Natural killer cell (primary cell): ENCODE results near the gene SLC25A53. TPM values are rescaled to one million over a fixed set of nuclear protein-coding genes. Genes with fewer than 3 reads are reported as not detected.
"Not testable (repeated sequence)": the region's sequence is repeated elsewhere in the genome, so short reads cannot be mapped to it uniquely, and the experiment has no call there.

Experiments
- ATAC-seq, 3 donors: fragments of 150-1000 bp in 2 of 3; fragments of 200-7000 bp in 1 of 3; cut with Tn5 transposase; 1 replicate in 1 of 3; 2 replicates in 2 of 3; pipeline ENCODE4 v1.10.0; 2021; ENCODE audit warnings: mild to moderate bottlenecking in 2 of 3, moderate library complexity in 2 of 3
- DNase-seq, 2 donors: peaks; one replicate each; pipeline versions ENCODE4 v3.0.0 to v3.0.0-alpha.2; 2013 to 2021; ENCODE audit warnings: mixed read lengths in 1 of 2
- H3K27ac ChIP-seq: one replicate; pipeline ENCODE4 v1.5.1; 2013; ENCODE audit warnings: mild to moderate bottlenecking, low read length
- H3K27me3 ChIP-seq: one replicate; pipeline ENCODE4 v1.6.1; 2013; ENCODE audit warnings: low read length; ENCODE audit not compliant: control insufficient read depth, insufficient read depth
- H3K36me3 ChIP-seq: one replicate; pipeline ENCODE4 v1.6.1; 2013; ENCODE audit warnings: low read length; ENCODE audit not compliant: control insufficient read depth, insufficient read depth
- H3K4me1 ChIP-seq: one replicate; pipeline ENCODE4 v1.6.1; 2013; ENCODE audit warnings: low read length; ENCODE audit not compliant: control insufficient read depth, insufficient read depth
- H3K4me3 ChIP-seq: one replicate; pipeline ENCODE4 v1.5.1; 2013; ENCODE audit warnings: low read length
- H3K9me3 ChIP-seq: one replicate; pipeline ENCODE4 v1.6.1; 2013; ENCODE audit warnings: low read length; ENCODE audit not compliant: control insufficient read depth, insufficient read depth
- H3K27ac Mint-ChIP-seq, 2 donors: one replicate each; pipeline ENCODE4 v1.8.0; 2022; ENCODE audit warnings: mild to moderate bottlenecking in 2 of 2, mixed read lengths in 2 of 2, moderate library complexity in 1 of 2
- H3K27me3 Mint-ChIP-seq, 2 donors: one replicate each; pipeline ENCODE4 v1.8.0; 2022; ENCODE audit warnings: low read depth in 2 of 2, mixed read lengths in 2 of 2
- H3K36me3 Mint-ChIP-seq: one replicate; pipeline ENCODE4 v1.8.0; 2022; ENCODE audit warnings: mixed read lengths
- H3K4me1 Mint-ChIP-seq, 2 donors: one replicate each; pipeline ENCODE4 v1.8.0; 2022; ENCODE audit warnings: mixed read lengths in 2 of 2
- H3K4me3 Mint-ChIP-seq: one replicate; pipeline ENCODE4 v1.8.0; 2022; ENCODE audit warnings: mild to moderate bottlenecking, moderate library complexity, mixed read lengths
- H3K9me3 Mint-ChIP-seq, 2 donors: one replicate each; pipeline ENCODE4 v1.8.0; 2022; ENCODE audit warnings: mixed read lengths in 2 of 2
- CTCF ChIP-seq: fragments of 200-600 bp; IDR thresholded peaks from one replicate; pipeline ENCODE4 v1.8.0; 2022; ENCODE audit warnings: antibody characterized with exemption
- WGBS: methylation state at CpG from one replicate; pipeline ENCODE4 v1.1.7; 2013; ENCODE audit warnings: missing lambda C conversion rate; ENCODE audit not compliant: insufficient coverage; 5-methylcytosine and 5-hydroxymethylcytosine counted together
- intact Hi-C: fragments of 100-400 bp; cut with micrococcal nuclease; formaldehyde crosslinking; loops from one replicate; pipeline ENCODE4 v1.14.2; 2022
- total RNA-seq, 4 donors: library from RNA; stranded (reverse); fragments of 120-200 nt in 1 of 4; gene quantifications; one replicate each; pipeline versions ENCODE4 v1.2.3 to v1.2.4, GENCODE V29; 2013 to 2022

Gene SLC25A53
- total RNA-seq, 3 donors from 2014 or later (not counting 1 experiment from before 2014, with no cell fraction given): 10.1 to 20.6 (median 12.8) TPM

GRCh38 chrX:104112326-104112951, 44.4 kb downstream of the SLC25A53 start, which contains the start of gene ZCCHC18:
Gene ZCCHC18 (plus strand): TSS chrX:104112523. CDS start chrX:104114112, 1,589 bp downstream.
- whole genome bisulfite sequencing: under 1% methylated on average over 67 of the region's 67 CpGs
- peak within 1 kb of the TSS; percentile 81 for H3K4me3 ChIP-seq
- Mint-ChIP-seq H3K27ac (peak within 1 kb of the TSS; percentile 86 to 94), H3K4me1 (peaks cover 20 to 66% of the 10 kb centered on the region in 2 donors), H3K27me3 (no peaks in the 10 kb centered on the region), H3K4me3 (peak within 1 kb of the TSS; percentile 93), H3K36me3 (no peaks in the 10 kb centered on the region), H3K9me3 (no peaks in the 10 kb centered on the region)
- TF ChIP-seq CTCF: no peak
- H3K4me1 ChIP-seq: peaks cover 51% of the 10 kb centered on the region
- H3K27me3 ChIP-seq: no peaks in the 10 kb centered on the region
- intact Hi-C loops: loop anchor here (1.0 to 5.0 kb wide), 3 partner anchors 14 to 426 kb away; partner anchors contain the start of genes MORF4L2 and SLC25A53
- no peaks in the 10 kb centered on the region for H3K36me3 ChIP-seq
- no peaks in the 10 kb centered on the region for H3K9me3 ChIP-seq
- ATAC-seq: peak; percentile 43 to 61 (median 52)
- H3K27ac ChIP-seq: peak within 1 kb of the TSS; percentile 88
- DNase-seq: peak; percentile 32 to 58

- H3K27ac ChIP-seq: peak overlapping the region; percentile 88
- Mint-ChIP-seq H3K4me1 (peaks cover 20 to 74% of the 10 kb centered on the region in 2 donors), H3K27ac (peak overlapping the region; percentile 86 to 94), H3K4me3 (peak overlapping the region; percentile 93)
- ATAC-seq (peak; percentile 45 to 65 (median 64)), DNase-seq (peak; percentile 19 to 57)
- not testable (repeated sequence) for H3K36me3 ChIP-seq, H3K9me3 Mint-ChIP-seq, H3K27me3 ChIP-seq, H3K4me3 ChIP-seq, H3K9me3 ChIP-seq, H3K27me3 Mint-ChIP-seq, H3K36me3 Mint-ChIP-seq
- intact Hi-C loops: loop anchor here (5.0 kb wide), 1 partner anchor 47 kb away; the partner anchor contains the start of gene SLC25A53
- peaks cover 55% of the 10 kb centered on the region for H3K4me1 ChIP-seq
- WGBS: 19% methylated on average over 5 of the region's 6 CpGs
Measured at GRCh38 chrX:104110491-104111240, 46.1 kb downstream of the SLC25A53 start.

- ATAC-seq: peak; percentile 40 to 62 (median 53)
Measured at GRCh38 chrX:104108955-104109354, 47.9 kb downstream of the SLC25A53 start.

More at GRCh38 chrX:104108955-104109354, 47.9 kb downstream of the SLC25A53 start:
- Mint-ChIP-seq H3K36me3 (no peaks in the 10 kb centered on the region), H3K27me3 (no peaks in the 10 kb centered on the region), H3K9me3 (no peaks in the 10 kb centered on the region), H3K4me3 (peak overlapping the region; percentile 93), H3K27ac (peak overlapping the region; percentile 86 to 94), H3K4me1 (peaks cover 26 to 70% of the 10 kb centered on the region in 2 donors)
- H3K27ac ChIP-seq: peak overlapping the region; percentile 53
- intact Hi-C loops: no loop called here
- H3K9me3 ChIP-seq: no peaks in the 10 kb centered on the region
- no peaks in the 10 kb centered on the region for H3K36me3 ChIP-seq
- no peak for TF ChIP-seq CTCF
- peak in 1 of 2 donors; percentile 26 for DNase-seq
- no peak overlapping the region for H3K4me3 ChIP-seq
- H3K27me3 ChIP-seq: no peaks in the 10 kb centered on the region
- WGBS: no CpG with 5 or more reads among the region's 1 CpG
- peaks cover 52% of the 10 kb centered on the region for H3K4me1 ChIP-seq
